KMS-11 (cell line): ENCODE results near the gene OR4D10.

Experiments
- H2AFZ ChIP-seq: fragments of 200-600 bp; sonication (generic); 2 replicates; pipeline ENCODE4 v1.6.1; 2016; ENCODE audit warnings: antibody characterized with exemption, mixed run types, low read depth
- H3K27ac ChIP-seq: fragments of 200-600 bp; sonication (generic); 2 replicates; pipeline ENCODE4 v1.6.1; 2016; ENCODE audit warnings: mild to moderate bottlenecking, mixed run types
- H3K27me3 ChIP-seq: fragments of 200-600 bp; sonication (generic); 2 replicates; pipeline ENCODE4 v1.6.1; 2017; ENCODE audit warnings: mild to moderate bottlenecking, low read depth, mixed run types, moderate library complexity; ENCODE audit not compliant: insufficient read depth
- H3K36me3 ChIP-seq: fragments of 200-600 bp; sonication (generic); 2 replicates; pipeline ENCODE4 v1.6.1; 2017; ENCODE audit warnings: mild to moderate bottlenecking, mixed run types; ENCODE audit not compliant: insufficient read depth
- H3K4me1 ChIP-seq: fragments of 200-600 bp; sonication (generic); 2 replicates; pipeline ENCODE4 v1.6.1; 2016; ENCODE audit warnings: mild to moderate bottlenecking, low read depth, mixed run types; ENCODE audit not compliant: poor library complexity, severe bottlenecking
- H3K4me2 ChIP-seq: fragments of 200-600 bp; sonication (generic); 2 replicates; pipeline ENCODE4 v1.7.0; 2016; ENCODE audit warnings: mild to moderate bottlenecking, mixed run types
- H3K4me3 ChIP-seq: fragments of 200-600 bp; sonication (generic); IDR thresholded peaks from 2 replicates; pipeline ENCODE4 v1.6.1; 2017; ENCODE audit warnings: low read depth, low read length, mixed read lengths; ENCODE audit not compliant: insufficient read depth
- H3K79me2 ChIP-seq: fragments of 200-600 bp; sonication (generic); 2 replicates; pipeline ENCODE4 v1.6.1; 2016; ENCODE audit warnings: low read depth, mixed run types; ENCODE audit not compliant: insufficient read depth
- H3K9ac ChIP-seq: fragments of 200-600 bp; sonication (generic); 2 replicates; pipeline ENCODE4 v1.6.1; 2016; ENCODE audit warnings: mild to moderate bottlenecking, mixed run types
- H4K20me1 ChIP-seq: fragments of 200-600 bp; sonication (generic); 2 replicates; pipeline ENCODE4 v1.6.1; 2016; ENCODE audit warnings: mild to moderate bottlenecking, mixed run types; ENCODE audit not compliant: insufficient read depth
- CTCF ChIP-seq: fragments of 200-600 bp; sonication (generic); conservative IDR thresholded peaks from 2 replicates; pipeline ENCODE4 v1.6.1; 2017; ENCODE audit warnings: low read depth, mild to moderate bottlenecking, antibody characterized with exemption, low read length, moderate library complexity, mixed read lengths

Gene OR4D10

GRCh38 chr11:59475176-59475575 is 2.1 kb downstream of the OR4D10 start:
- Histone ChIP-seq H4K20me1 (no peaks in the 10 kb centered on the region), H3K36me3 (no peaks in the 10 kb centered on the region), H3K27me3 (no peaks in the 10 kb centered on the region), H3K27ac (no peak overlapping the region), H3K9ac (no peak overlapping the region), H2AFZ (no peak overlapping the region), H3K79me2 (no peaks in the 10 kb centered on the region), H3K4me1 (no peaks in the 10 kb centered on the region), H3K4me3 (no peak overlapping the region), H3K4me2 (no peak overlapping the region)
- no peak for TF ChIP-seq CTCF

GRCh38 chr11:59479906-59480305 is 6.8 kb downstream of the OR4D10 start:
- Histone ChIP-seq H2AFZ (no peak overlapping the region), H3K27me3 (no peaks in the 10 kb centered on the region), H4K20me1 (no peaks in the 10 kb centered on the region), H3K4me1 (no peaks in the 10 kb centered on the region), H3K36me3 (no peaks in the 10 kb centered on the region), H3K4me2 (no peak overlapping the region), H3K9ac (no peak overlapping the region), H3K27ac (no peak overlapping the region), H3K4me3 (no peak overlapping the region), H3K79me2 (no peaks in the 10 kb centered on the region)
- no peak for TF ChIP-seq CTCF

- H4K20me1 ChIP-seq: no peaks in the 10 kb centered on the region
- no peak overlapping the region for H3K27ac ChIP-seq
- no peak for TF ChIP-seq CTCF
- no peaks in the 10 kb centered on the region for H3K4me1 ChIP-seq
- no peak overlapping the region for H3K9ac ChIP-seq
- H3K79me2 ChIP-seq: no peaks in the 10 kb centered on the region
- no peaks in the 10 kb centered on the region for H3K36me3 ChIP-seq
- no peak overlapping the region for H2AFZ ChIP-seq
- no peak overlapping the region for H3K4me2 ChIP-seq
- H3K4me3 ChIP-seq: no peak overlapping the region
- no peaks in the 10 kb centered on the region for H3K27me3 ChIP-seq
These were observed 7.2 kb downstream of the OR4D10 start for GRCh38 chr11:59480359-59480758.

GRCh38 chr11:59501931-59502330 is 28.8 kb downstream of the OR4D10 start:
- Histone ChIP-seq H3K4me1 (no peaks in the 10 kb centered on the region), H3K27me3 (no peaks in the 10 kb centered on the region), H2AFZ (no peak overlapping the region), H3K27ac (no peak overlapping the region), H3K79me2 (no peaks in the 10 kb centered on the region), H4K20me1 (no peaks in the 10 kb centered on the region), H3K4me3 (no peak overlapping the region), H3K9ac (no peak overlapping the region), H3K4me2 (no peak overlapping the region), H3K36me3 (no peaks in the 10 kb centered on the region)
- TF ChIP-seq CTCF: no peak

- H4K20me1 ChIP-seq: no peaks in the 10 kb centered on the region
- no peak within 1 kb of the TSS for H3K4me3 ChIP-seq
- H3K27me3 ChIP-seq: no peaks in the 10 kb centered on the region
- no peak within 1 kb of the TSS for H3K4me2 ChIP-seq
- H3K9ac ChIP-seq: no peak within 1 kb of the TSS
- H3K4me1 ChIP-seq: no peaks in the 10 kb centered on the region
- no peaks in the 10 kb centered on the region for H3K36me3 ChIP-seq
- no peak within 1 kb of the TSS for H3K27ac ChIP-seq
- H3K79me2 ChIP-seq: no peaks in the 10 kb centered on the region
- H2AFZ ChIP-seq: no peak within 1 kb of the TSS
- no peak for TF ChIP-seq CTCF
These were observed 30.2 kb downstream of the OR4D10 start, which contains the start of gene OR4D11 for GRCh38 chr11:59503276-59503675. Gene OR4D11, plus strand, starts transcription at chr11:59503576. Its CDS starts 0 bp downstream, at chr11:59503576.
